ENCODE data around the gene SUN5. TPM values are rescaled to one million over a fixed set of nuclear protein-coding genes. Genes with fewer than 3 reads are reported as not detected.
A peak's percentile ranks its signal among the peaks of the same experiment; 100 is the strongest.

Gene SUN5
- total RNA-seq, 4 donors from 2014 or later, result not detected

- Histone ChIP-seq H3K4me1 (no peaks in the 10 kb centered on the region), H3K9me3 (peaks cover 6% of the 10 kb centered on the region), H3K27ac (no peak overlapping the region), H3K4me3 (no peak overlapping the region), H3K36me3 (no peaks in the 10 kb centered on the region), H3K27me3 (peaks cover 3% of the 10 kb centered on the region)
- peak in 1 of 2 donors; percentile 63 for DNase-seq (ENCODE audit: low spot score in 2 of 2)
- no peak for TF ChIP-seq EP300 (IDR thresholded peaks at IDR 0.05)
- TF ChIP-seq CTCF (IDR thresholded peaks at IDR 0.05), result no peak
- TF ChIP-seq POLR2AphosphoS5 (IDR thresholded peaks at IDR 0.05), result no peak
- TF ChIP-seq POLR2A (IDR thresholded peaks at IDR 0.05), result no peak
- WGBS, result 83% methylated on average over 5 of the region's 5 CpGs
Observed at GRCh38 chr20:32962053-32962452, 42.2 kb downstream of the SUN5 start.

GRCh38 chr20:32960849-32961731, 43.1 kb downstream of the SUN5 start:
- H3K36me3 ChIP-seq, result no peaks in the 10 kb centered on the region
- H3K4me3 ChIP-seq, result no peak overlapping the region
- H3K9me3 ChIP-seq, result peaks cover 6% of the 10 kb centered on the region
- no peaks in the 10 kb centered on the region for H3K4me1 ChIP-seq
- TF ChIP-seq CTCF (IDR thresholded peaks at IDR 0.05) (no peak), POLR2A (IDR thresholded peaks at IDR 0.05) (no peak), EP300 (IDR thresholded peaks at IDR 0.05) (no peak), POLR2AphosphoS5 (IDR thresholded peaks at IDR 0.05) (no peak)
- H3K27ac ChIP-seq, result no peak overlapping the region
- peaks cover 3% of the 10 kb centered on the region for H3K27me3 ChIP-seq
- no peak for DNase-seq (ENCODE audit: low spot score in 2 of 2)
- 93% methylated on average over 27 of the region's 28 CpGs for WGBS

GRCh38 chr20:32960222-32960518, 44.1 kb downstream of the SUN5 start:
- Histone ChIP-seq H3K9me3 (peaks cover 6% of the 10 kb centered on the region), H3K27ac (no peak overlapping the region), H3K27me3 (peaks cover 3% of the 10 kb centered on the region), H3K36me3 (no peaks in the 10 kb centered on the region), H3K4me3 (no peak overlapping the region), H3K4me1 (no peaks in the 10 kb centered on the region)
- DNase-seq (ENCODE audit: low spot score in 2 of 2), result no peak
- TF ChIP-seq CTCF (IDR thresholded peaks at IDR 0.05), result no peak
- TF ChIP-seq POLR2A (IDR thresholded peaks at IDR 0.05), result no peak
- no peak for TF ChIP-seq POLR2AphosphoS5 (IDR thresholded peaks at IDR 0.05)
- TF ChIP-seq EP300 (IDR thresholded peaks at IDR 0.05), result no peak

GRCh38 chr20:32959351-32960221, 44.6 kb downstream of the SUN5 start:
- DNase-seq (ENCODE audit: low spot score in 2 of 2), result no peak
- WGBS, result 92% methylated on average over 14 of the region's 14 CpGs
- H3K36me3 ChIP-seq, result no peaks in the 10 kb centered on the region
- peaks cover 3% of the 10 kb centered on the region for H3K27me3 ChIP-seq
- H3K27ac ChIP-seq, result no peak overlapping the region
- no peak for TF ChIP-seq EP300 (IDR thresholded peaks at IDR 0.05)
- H3K4me1 ChIP-seq, result no peaks in the 10 kb centered on the region
- H3K4me3 ChIP-seq, result no peak overlapping the region
- peaks cover 6% of the 10 kb centered on the region for H3K9me3 ChIP-seq

- peaks cover 6% of the 10 kb centered on the region for H3K9me3 ChIP-seq
- DNase-seq (ENCODE audit: low spot score in 2 of 2), result no peak
- H3K4me1 ChIP-seq, result no peaks in the 10 kb centered on the region
- TF ChIP-seq EP300 (IDR thresholded peaks at IDR 0.05) (no peak), POLR2AphosphoS5 (IDR thresholded peaks at IDR 0.05) (no peak), CTCF (IDR thresholded peaks at IDR 0.05) (no peak), POLR2A (IDR thresholded peaks at IDR 0.05) (no peak)
- H3K27me3 ChIP-seq, result peaks cover 3% of the 10 kb centered on the region
- no peaks in the 10 kb centered on the region for H3K36me3 ChIP-seq
- H3K4me3 ChIP-seq, result no peak overlapping the region
- no peak overlapping the region for H3K27ac ChIP-seq
Observed at GRCh38 chr20:32958574-32958973, 45.7 kb downstream of the SUN5 start.
